Amniotic stem cell (primary cell): ENCODE results near the gene DNAH10.
"Not testable (repeated sequence)": the region's sequence is repeated elsewhere in the genome, so short reads cannot be mapped to it uniquely, and the experiment has no call there.

Experiments
- DNase-seq: peaks from one replicate; lab custom pipeline; 2025; lab: John Stamatoyannopoulos, UW

The DNAH10 gene

GRCh38 chr12:123908884-123909725 lies 147.0 kb downstream of the DNAH10 start:
- no peak for DNase-seq

- DNase-seq, result no peak
Observed at GRCh38 chr12:123910057-123910456, 148.0 kb downstream of the DNAH10 start.

DNA sequence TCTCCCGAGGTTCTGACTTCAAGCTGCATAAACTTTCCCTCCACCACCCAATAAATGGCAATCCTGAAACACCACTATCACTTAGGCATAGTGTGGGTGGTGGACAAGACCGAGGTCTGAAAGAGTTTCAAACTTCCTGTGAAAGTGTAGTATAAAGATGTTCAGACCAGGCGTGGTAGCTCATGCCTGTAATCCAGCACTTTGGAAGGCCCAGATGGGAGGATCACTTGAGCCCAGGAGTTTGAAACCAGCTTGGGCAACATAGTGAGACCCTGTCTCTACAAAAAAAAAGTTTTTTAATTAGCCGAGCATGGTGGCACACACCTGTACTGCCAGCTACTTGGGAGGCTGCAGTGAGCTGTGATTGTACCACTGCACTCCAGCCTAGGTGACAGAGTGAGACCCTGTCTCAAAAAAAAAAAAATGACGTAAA lies 148.7 kb downstream of the DNAH10 start:
- no peak for DNase-seq

- DNase-seq, result not testable (repeated sequence)
Observed at GRCh38 chr12:123911672-123912409, 149.7 kb downstream of the DNAH10 start.

DNA sequence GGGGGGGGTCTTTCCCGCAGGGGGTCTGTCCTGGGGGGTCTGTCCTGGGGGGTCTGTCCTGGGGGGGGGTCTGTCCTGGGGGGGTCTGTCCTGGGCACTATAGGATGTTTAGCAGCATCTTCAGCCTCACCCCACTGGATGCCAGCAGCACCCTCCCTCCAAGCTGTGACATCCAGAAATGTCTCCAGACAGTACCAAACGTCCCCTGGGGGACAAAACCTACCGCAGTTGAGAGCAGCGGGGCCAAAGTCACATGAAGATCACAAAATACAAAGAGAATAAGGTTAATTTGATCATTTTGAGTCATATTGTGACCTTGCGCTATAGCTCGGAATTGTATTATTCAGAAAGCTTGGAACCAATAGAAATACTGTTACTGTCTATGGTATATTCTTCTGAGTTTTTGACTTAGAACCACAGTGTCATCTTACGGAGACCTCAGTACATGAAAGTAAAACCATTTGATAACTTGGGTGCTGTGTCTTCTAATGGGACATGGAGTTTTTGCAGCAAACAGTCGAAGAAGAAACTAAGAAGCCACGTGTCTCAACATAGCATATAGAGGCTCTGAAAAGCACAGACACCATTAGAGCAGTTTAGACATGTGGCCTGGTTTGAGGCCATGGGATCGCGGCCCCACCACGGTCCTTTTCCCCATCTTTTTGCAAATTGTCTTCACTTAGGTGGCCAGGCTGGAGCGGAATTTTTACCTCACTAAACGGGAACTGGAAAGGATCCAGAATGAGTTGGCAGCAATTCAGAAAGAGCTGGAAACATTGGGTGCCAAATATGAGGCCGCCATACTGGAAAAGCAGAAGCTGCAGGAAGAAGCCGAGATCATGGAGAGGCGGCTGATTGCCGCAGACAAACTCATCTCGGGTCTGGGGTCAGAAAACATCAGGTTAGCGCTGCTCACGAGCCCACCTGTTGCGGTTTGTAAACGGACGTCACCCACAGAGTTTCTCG lies 150.6 kb downstream of the DNAH10 start:
- DNase-seq, result no peak

DNA sequence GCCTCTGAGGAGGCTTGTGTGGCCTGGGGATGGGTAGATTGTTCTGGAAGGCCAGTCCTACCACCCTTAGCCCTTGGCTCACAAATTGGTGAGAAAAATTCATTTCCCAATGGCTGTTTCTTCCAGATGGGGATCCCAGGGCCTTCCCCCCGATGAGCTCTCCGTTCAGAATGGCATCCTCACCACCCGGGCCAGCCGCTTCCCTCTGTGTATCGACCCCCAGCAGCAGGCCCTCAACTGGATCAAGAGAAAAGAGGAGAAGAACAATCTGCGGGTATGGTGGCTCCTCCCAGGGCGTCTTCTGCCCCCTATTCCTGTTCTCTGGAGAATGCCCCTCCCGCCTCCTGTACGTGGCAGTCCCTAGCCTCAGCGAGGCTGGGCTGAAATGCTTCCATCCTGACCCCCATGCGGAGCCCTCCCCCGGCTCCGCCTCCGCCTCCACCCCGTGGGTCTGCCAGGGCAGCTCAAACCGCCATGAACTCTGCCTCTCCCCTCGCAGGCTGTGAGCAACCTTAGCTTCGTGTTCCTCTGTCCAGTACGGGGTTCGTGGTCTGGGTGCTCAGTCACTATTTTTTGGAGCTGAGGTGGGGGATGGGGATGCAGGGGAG lies 152.7 kb downstream of the DNAH10 start:
- no peak for DNase-seq

DNA sequence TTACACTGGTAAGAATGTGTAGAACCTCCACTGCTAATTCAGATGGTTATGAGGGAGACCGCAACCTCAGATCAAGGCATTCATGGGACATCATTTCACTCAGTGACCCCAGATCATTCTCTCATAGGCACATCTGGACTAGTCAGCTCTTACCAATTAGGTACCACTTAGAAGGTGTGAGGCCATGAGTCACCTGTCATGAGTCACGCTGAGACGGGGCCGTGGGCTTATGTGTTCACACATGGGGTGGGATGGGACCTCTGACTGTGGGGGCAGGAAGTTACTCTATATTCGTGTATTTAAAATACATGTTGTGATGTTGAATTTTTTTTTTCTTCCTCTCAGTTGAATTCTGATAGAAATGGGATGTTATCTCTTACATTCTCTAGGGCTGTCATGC lies 154.6 kb downstream of the DNAH10 start:
- DNase-seq, result no peak

DNA sequence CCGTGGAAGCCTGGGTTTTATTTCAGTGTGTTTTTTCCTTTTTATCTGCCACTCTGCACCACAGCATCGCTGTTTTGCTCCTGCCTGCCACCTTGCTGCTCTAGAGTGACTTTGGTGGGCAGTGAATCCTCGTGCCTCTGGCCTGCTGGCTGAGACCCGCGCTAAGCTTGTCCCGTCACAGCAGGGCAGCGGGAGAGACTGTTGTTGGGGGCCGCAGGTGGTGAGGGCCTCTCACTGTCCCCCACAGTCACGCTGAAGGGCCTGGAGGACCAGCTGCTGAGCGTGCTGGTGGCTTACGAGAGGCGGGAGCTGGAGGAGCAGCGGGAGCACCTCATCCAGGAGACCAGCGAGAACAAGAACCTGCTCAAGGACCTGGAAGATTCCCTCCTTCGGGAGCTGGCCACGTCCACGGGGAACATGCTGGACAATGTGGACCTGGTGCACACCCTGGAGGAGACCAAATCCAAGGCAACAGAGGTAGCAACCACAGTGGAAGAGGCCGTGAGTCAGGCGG lies 155.3 kb downstream of the DNAH10 start:
- DNase-seq, result no peak

DNA sequence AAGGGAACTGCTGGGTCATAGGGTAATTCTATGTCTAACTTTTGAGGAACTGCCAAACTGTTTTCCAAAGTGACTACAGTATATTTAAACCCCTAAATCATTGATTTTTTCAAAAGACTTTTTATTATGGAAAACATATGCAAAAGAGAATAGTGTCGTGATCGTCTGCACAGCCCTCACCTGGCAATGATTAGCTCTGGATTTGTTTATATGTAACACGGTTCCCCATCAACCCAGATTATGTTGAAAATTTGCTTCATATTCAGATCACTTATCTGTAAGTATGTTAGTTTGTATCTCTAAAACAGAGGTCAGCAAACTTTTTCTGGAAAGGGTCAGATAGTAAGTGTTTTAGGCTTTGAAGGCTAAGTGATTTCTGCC lies 157.9 kb downstream of the DNAH10 start:
- no peak for DNase-seq

GRCh38 chr12:123923038-123923437 lies 160.9 kb downstream of the DNAH10 start:
- DNase-seq, result no peak

DNA sequence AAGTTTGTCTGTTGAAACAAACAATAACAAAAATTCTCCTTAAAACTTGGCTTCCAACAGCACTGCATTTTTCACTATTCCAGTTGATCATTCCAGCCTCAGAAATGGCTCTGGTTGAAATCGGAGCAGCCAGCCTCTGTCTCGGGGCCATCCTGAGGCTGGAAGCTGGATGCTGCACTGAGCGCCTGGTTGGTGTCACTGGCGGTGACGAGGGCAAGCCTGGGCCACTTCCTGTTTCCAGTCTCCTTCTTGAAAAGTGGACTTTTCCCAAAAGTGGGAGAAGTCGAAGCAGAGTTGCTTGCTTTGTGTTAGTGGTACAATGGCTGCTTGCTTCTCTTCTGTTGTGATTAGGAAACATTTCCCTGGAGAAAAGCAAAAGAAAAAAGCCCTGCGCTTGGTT lies 161.8 kb downstream of the DNAH10 start:
- DNase-seq, result no peak

DNA sequence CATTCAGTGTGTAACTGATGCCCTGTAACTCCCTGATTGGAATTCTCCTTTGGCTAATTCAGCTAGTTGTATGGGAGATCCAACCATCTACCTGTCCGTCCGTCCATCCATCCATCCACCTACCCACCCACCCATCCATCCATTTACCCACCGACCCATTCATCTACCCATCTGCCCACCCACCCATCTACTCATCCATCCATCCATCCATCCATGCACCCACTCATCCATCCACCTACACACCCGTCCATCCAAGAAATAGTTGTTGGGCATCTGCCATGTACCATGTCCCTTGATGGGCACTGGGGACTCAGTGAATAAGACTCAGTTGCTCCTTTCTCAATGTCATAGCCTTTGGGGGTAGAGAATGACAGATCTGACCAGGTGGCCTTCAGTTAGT lies 162.4 kb downstream of the DNAH10 start:
- DNase-seq, result no peak

- no peak for DNase-seq
Observed at GRCh38 chr12:123928274-123928865, 166.3 kb downstream of the DNAH10 start.

DNA sequence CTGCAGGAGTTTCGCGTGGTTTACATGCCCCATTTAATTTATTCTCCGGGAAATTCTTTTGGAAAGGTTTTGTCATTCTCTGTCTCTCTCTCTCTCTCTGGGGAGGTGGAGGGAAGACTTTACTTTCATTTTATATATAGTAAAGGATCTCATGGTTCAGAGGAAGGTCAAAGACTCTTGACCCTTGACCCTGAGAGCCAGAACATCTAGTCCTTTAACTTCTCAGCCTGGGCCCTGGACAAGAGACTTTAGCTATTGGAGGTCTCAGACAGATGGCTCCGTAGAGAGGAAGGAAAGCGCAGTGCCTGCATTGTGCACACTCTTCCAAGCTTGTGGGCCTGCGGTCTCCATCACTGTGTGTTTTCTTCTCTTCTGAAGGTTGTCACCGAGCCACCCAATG lies 166.8 kb downstream of the DNAH10 start:
- DNase-seq, result no peak

DNA sequence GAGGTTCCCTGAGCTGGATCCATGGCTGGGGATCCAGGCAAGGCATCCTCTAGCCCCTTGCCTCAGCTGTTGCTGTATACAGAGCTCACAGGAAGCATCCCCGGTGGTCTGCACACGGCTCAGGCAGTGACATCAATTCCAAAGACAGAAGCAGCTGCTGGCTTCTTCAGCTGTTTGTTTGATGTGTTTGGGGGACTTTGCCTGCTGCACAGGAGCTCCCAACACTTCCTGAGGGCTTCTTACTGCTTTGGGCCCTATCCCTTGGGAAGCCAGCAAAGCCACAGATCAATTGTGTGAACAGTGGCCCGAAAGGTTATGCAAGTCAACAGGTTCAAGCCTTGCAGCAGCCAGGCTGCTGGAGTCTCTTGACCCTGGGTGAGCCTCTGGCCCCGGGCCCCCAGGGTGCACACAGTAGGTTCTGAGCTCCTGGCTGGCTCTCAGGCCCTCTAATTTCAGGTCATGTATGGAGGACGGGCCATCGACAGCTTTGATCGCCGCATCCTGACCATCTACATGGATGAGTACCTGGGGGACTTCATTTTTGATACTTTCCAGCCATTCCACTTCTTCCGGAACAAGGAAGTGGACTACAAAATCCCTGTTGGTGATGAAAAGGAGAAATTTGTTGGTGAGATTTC lies 168.0 kb downstream of the DNAH10 start:
- DNase-seq, result no peak

- no peak for DNase-seq
Observed at GRCh38 chr12:123931686-123932321, 169.7 kb downstream of the DNAH10 start.

DNA sequence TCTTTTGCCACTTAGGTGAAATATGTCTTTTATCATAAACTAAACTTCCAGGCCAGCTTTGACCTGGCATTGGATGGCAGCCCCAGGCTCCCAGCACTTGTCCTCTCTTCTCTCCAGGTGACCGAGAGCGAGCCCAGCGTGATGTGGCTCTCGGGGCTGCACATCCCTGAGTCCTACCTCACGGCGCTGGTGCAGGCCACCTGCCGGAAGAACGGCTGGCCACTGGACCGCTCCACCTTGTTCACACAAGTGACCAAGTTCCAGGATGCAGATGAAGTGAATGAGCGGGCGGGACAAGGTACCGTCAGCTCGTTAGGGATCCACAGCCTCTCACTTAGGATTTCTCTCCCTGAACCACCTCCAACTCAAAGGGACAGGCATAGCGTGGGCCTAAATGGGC lies 171.1 kb downstream of the DNAH10 start:
- DNase-seq, result no peak

DNA sequence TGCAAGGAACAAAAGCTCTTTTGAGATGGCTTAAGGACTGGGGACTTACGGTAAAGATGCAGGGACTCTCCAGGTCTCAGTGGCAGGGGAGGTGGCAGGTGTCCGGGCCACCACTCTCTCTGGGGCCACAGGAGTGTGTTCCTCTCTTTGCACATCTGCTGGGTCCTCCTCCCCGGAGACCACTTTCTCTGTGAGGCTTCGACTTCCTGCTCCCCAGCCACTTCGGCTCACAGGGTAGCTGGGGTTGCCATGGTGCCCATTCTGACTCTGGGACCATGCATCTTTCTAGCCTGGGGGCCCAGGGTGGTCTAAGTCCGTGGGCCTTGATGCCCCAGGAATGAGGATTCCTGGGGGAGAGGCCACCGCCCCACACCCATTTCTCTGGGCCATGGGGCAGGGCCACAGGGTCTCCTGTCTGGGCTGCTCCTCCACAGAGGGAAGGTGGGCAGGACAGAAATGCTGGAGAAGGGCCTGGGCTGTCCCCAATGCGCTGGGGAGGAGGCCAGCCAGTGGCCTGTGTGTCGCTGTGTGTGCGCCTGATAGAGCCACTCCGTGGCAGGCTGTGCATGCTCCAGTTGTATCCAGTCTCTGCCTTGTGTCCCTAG lies 172.0 kb downstream of the DNAH10 start:
- no peak for DNase-seq

- DNase-seq, result no peak
Observed at GRCh38 chr12:123934829-123935228, 172.7 kb downstream of the DNAH10 start.

GRCh38 chr12:123935956-123936355 lies 173.9 kb downstream of the DNAH10 start:
- DNase-seq, result no peak
